ENCODE data around the gene GAB4. TPM values are rescaled to one million over a fixed set of nuclear protein-coding genes. Genes with fewer than 3 reads are reported as not detected.

GAB4 gene
- total RNA-seq, 1 experiment from 2014 or later: not detected

DNA sequence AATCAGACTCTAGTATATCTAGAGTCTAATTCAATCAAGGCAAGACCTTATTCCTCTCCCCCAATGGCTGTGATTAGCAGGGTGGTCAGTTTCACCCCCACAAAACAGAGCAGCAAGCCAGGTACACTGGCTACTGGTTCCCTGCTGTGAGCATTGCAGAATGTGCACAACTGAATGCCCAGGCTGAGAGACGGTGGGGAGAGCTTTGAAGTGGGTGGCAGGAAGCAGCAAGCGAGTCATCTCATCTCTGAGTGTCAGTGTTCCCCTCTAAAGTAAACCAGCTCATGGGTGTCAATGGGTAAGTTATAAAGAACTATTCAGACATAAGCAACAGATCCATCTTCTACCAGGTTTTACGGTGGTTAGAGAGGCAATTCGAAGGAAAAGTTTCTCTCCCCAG is 37.6 kb downstream of the GAB4 start:
- TF ChIP-seq, protein P1, sequence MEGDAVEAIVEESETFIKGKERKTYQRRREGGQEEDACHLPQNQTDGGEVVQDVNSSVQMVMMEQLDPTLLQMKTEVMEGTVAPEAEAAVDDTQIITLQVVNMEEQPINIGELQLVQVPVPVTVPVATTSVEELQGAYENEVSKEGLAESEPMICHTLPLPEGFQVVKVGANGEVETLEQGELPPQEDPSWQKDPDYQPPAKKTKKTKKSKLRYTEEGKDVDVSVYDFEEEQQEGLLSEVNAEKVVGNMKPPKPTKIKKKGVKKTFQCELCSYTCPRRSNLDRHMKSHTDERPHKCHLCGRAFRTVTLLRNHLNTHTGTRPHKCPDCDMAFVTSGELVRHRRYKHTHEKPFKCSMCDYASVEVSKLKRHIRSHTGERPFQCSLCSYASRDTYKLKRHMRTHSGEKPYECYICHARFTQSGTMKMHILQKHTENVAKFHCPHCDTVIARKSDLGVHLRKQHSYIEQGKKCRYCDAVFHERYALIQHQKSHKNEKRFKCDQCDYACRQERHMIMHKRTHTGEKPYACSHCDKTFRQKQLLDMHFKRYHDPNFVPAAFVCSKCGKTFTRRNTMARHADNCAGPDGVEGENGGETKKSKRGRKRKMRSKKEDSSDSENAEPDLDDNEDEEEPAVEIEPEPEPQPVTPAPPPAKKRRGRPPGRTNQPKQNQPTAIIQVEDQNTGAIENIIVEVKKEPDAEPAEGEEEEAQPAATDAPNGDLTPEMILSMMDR (IDR thresholded peaks at IDR 0.05; ENCODE audit: insufficient read depth in 1 of 2, low read depth in 1 of 2, low read length in 1 of 2, severe bottlenecking in 1 of 2, unreplicated experiment in 1 of 2): no peak

DNA sequence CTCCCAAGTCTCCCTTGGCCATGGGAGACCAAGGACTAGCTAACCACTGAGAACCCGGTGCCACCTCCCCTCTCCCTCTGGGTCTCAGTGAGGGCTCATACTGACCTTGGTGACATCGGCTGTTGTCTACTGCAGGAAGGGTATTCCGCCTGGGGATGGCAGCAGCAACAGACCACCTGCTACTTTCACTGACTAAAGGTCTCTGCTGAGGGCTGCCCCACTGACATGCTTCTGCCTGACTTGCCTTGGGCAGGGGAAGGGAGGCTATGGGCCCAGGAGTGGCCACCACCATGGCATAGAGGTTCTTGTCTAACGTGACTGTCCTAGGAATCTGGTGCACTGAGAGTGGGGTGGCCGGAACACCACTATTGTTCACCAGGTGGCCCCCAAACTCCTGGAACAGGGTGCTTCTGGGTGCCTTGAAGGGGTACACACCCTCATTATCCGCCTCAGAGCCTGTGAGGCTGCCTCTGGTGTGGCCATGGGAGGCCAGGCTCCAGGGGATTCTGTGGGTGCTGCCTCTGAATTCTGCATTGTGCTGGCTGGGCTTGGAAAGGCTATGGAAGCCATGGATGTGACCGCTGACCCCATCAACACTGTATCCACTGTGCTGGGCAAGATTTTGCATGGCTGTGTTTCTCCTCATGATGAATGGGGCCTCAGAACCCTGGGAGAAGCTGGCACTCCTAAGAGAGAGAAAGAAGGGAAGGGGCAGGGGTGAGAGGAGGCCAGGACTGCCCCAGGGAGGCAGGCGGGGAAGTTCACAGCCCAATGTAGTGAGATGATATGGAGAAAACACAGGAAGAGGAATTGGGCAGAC is 38.3 kb downstream of the GAB4 start:
- Mint-ChIP-seq H3K4me3 (ENCODE audit: unreplicated experiment) (no peak overlapping the region), H3K27ac (ENCODE audit: unreplicated experiment) (no peak overlapping the region), H3K9me3 (ENCODE audit: unreplicated experiment) (no peaks in the 10 kb centered on the region), H3K4me1 (ENCODE audit: low read depth, unreplicated experiment) (no peaks in the 10 kb centered on the region), H3K36me3 (ENCODE audit: insufficient read depth, unreplicated experiment) (no peaks in the 10 kb centered on the region), H3K27me3 (ENCODE audit: insufficient read depth, unreplicated experiment) (peaks cover 18% of the 10 kb centered on the region)
- TF ChIP-seq, protein P1 (IDR thresholded peaks at IDR 0.05; ENCODE audit: insufficient read depth in 1 of 2, low read depth in 1 of 2, low read length in 1 of 2, severe bottlenecking in 1 of 2, unreplicated experiment in 1 of 2): no peak
- no peak for DNase-seq
- ChIA-PET CTCF (no interaction called here), POLR2A (no interaction called here)
- BruUV-seq (replicated peaks): no TSS peak
- H3K27me3 ChIP-seq (replicated peaks; ENCODE audit: control insufficient read depth, insufficient read depth, low read length): no peaks in the 10 kb centered on the region; the same call in none of the 2 replicates
- no peaks in the 10 kb centered on the region for H3K4me1 ChIP-seq
- H3K36me3 ChIP-seq (ENCODE audit: control insufficient read depth, insufficient read depth, low read length): no peaks in the 10 kb centered on the region
- intact Hi-C loops (cut with micrococcal nuclease; ENCODE audit: unreplicated experiment): no loop called here
- H3K9me3 ChIP-seq: no peaks in the 10 kb centered on the region
- no peak overlapping the region for H3K4me3 ChIP-seq (ENCODE audit: low read depth, low read length)

More for the DNA sequence above, 37.6 kb downstream of the GAB4 start:
- POLR2A ChIA-PET: no interaction called here
- Mint-ChIP-seq H3K4me3 (ENCODE audit: unreplicated experiment) (no peak overlapping the region), H3K27ac (ENCODE audit: unreplicated experiment) (no peak overlapping the region), H3K36me3 (ENCODE audit: insufficient read depth, unreplicated experiment) (no peaks in the 10 kb centered on the region), H3K4me1 (ENCODE audit: low read depth, unreplicated experiment) (no peaks in the 10 kb centered on the region), H3K27me3 (ENCODE audit: insufficient read depth, unreplicated experiment) (peaks cover 18% of the 10 kb centered on the region), H3K9me3 (ENCODE audit: unreplicated experiment) (no peaks in the 10 kb centered on the region)
- CTCF ChIA-PET: no interaction called here
- no peaks in the 10 kb centered on the region for H3K9me3 ChIP-seq
- DNase-seq: no peak
- H3K27me3 ChIP-seq (replicated peaks; ENCODE audit: control insufficient read depth, insufficient read depth, low read length): no peaks in the 10 kb centered on the region; the same call in none of the 2 replicates
- H3K4me3 ChIP-seq (ENCODE audit: low read depth, low read length): no peak overlapping the region
- no peaks in the 10 kb centered on the region for H3K4me1 ChIP-seq
- no TSS peak for BruUV-seq (replicated peaks)
- H3K36me3 ChIP-seq (ENCODE audit: control insufficient read depth, insufficient read depth, low read length): no peaks in the 10 kb centered on the region
- intact Hi-C loops (cut with micrococcal nuclease; ENCODE audit: unreplicated experiment): no loop called here

DNA sequence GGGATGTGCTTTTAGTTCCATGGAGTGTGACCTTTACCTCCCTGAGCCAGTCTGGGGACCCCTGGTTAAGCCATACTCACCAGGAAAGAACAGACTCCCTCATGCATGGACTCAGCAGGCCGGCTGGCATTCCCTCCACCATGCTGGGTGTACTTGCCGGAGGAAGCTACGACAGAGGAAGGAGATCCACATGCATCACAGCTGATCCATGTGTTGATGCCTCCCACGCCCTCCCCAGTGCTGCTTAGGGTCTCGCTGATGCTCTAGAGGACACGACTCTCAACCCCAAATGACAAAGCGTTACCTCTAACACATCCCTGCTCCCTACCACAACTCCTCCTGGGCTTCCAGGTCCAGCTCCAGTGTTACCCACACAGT is 39.8 kb downstream of the GAB4 start:
- no peaks in the 10 kb centered on the region for H3K36me3 Mint-ChIP-seq (ENCODE audit: insufficient read depth, unreplicated experiment)
- no peak overlapping the region for H3K4me3 Mint-ChIP-seq (ENCODE audit: unreplicated experiment)
- ChIA-PET POLR2A (no interaction called here), CTCF (no interaction called here)
- intact Hi-C loops (cut with micrococcal nuclease; ENCODE audit: unreplicated experiment): no loop called here
- no peak for DNase-seq
- no TSS peak for BruUV-seq (replicated peaks)
- Histone ChIP-seq H3K36me3 (ENCODE audit: control insufficient read depth, insufficient read depth, low read length) (no peaks in the 10 kb centered on the region), H3K9me3 (no peaks in the 10 kb centered on the region), H3K27me3 (replicated peaks; ENCODE audit: control insufficient read depth, insufficient read depth, low read length) (no peaks in the 10 kb centered on the region; the same call in none of the 2 replicates), H3K4me3 (ENCODE audit: low read depth, low read length) (no peak overlapping the region), H3K4me1 (no peaks in the 10 kb centered on the region)
- H3K4me1 Mint-ChIP-seq (ENCODE audit: low read depth, unreplicated experiment): no peaks in the 10 kb centered on the region
- peaks cover 19% of the 10 kb centered on the region for H3K27me3 Mint-ChIP-seq (ENCODE audit: insufficient read depth, unreplicated experiment)
- H3K9me3 Mint-ChIP-seq (ENCODE audit: unreplicated experiment): no peaks in the 10 kb centered on the region
- no peak overlapping the region for H3K27ac Mint-ChIP-seq (ENCODE audit: unreplicated experiment)
- TF ChIP-seq, protein P1 (IDR thresholded peaks at IDR 0.05; ENCODE audit: insufficient read depth in 1 of 2, low read depth in 1 of 2, low read length in 1 of 2, severe bottlenecking in 1 of 2, unreplicated experiment in 1 of 2): no peak

Data from Caco-2 (cell line).